HepG2 (cell line): ENCODE measurements around the gene CDK12. TPM values are rescaled to one million over a fixed set of nuclear protein-coding genes. Genes with fewer than 3 reads are reported as not detected.

Experiments
- CHD2 ChIP-seq: IDR thresholded peaks from 2 replicates; pipeline ENCODE4 v1.6.1; 2011; ENCODE audit warnings: low read depth, low read length, improper control_type of control experiment
- IKZF1 ChIP-seq: fragments of 450-650 bp; IDR thresholded peaks from 2 replicates; pipeline ENCODE4 v1.7.1; 2016
- MEIS1 ChIP-seq: sonication (generic); formaldehyde crosslinking; IDR thresholded peaks from 2 replicates; pipeline ENCODE4 v1.9.0; 2021; ENCODE audit warnings: mild to moderate bottlenecking, missing genetic modification reagents, moderate library complexity, borderline replicate concordance
- POLR2G ChIP-seq: fragments of 200-400 bp; formaldehyde crosslinking; IDR thresholded peaks from 2 replicates; pipeline ENCODE4 v1.6.1; 2018; ENCODE audit warnings: mild to moderate bottlenecking, low read depth, low read length, moderate library complexity
- RFXAP ChIP-seq: sonication (generic); formaldehyde crosslinking; IDR thresholded peaks from 2 replicates; pipeline ENCODE4 v1.4.0; 2020; ENCODE audit warnings: missing genetic modification reagents, borderline replicate concordance
- SUZ12 ChIP-seq: fragments of 150-350 bp; IDR thresholded peaks from 2 replicates; pipeline ENCODE4 v1.6.1; 2014; ENCODE audit warnings: low read depth, low read length
- TEAD2 ChIP-seq: sonication (generic); formaldehyde crosslinking; IDR thresholded peaks from 2 replicates; pipeline ENCODE4 v1.9.0; 2021; ENCODE audit warnings: missing genetic modification reagents
- ZC3H13 ChIP-seq: sonication (generic); formaldehyde crosslinking; IDR thresholded peaks from 2 replicates; pipeline ENCODE4 v1.8.1; 2023; ENCODE audit warnings: mild to moderate bottlenecking, missing genetic modification reagents, moderate library complexity
- ZKSCAN8 ChIP-seq: IDR thresholded peaks from 2 replicates; pipeline ENCODE4 v1.6.1; 2016; ENCODE audit warnings: borderline replicate concordance, missing genetic modification reagents, missing compliant biosample characterization
- ZNF260 ChIP-seq: sonication (generic); formaldehyde crosslinking; IDR thresholded peaks from 2 replicates; pipeline ENCODE4 v1.4.0; 2020; ENCODE audit warnings: missing genetic modification reagents, low read depth, mild to moderate bottlenecking, borderline replicate concordance
- ZNF569 ChIP-seq: sonication (generic); formaldehyde crosslinking; IDR thresholded peaks from 2 replicates; pipeline ENCODE4 v1.5.0; 2020; ENCODE audit warnings: mild to moderate bottlenecking, missing genetic modification reagents, moderate library complexity, borderline replicate concordance
- ZNF572 ChIP-seq: sonication (generic); formaldehyde crosslinking; IDR thresholded peaks from 2 replicates; pipeline ENCODE4 v1.5.1; 2020; ENCODE audit warnings: mild to moderate bottlenecking, missing genetic modification reagents
- ZNF615 ChIP-seq: sonication (generic); formaldehyde crosslinking; IDR thresholded peaks from 2 replicates; pipeline ENCODE4 v1.5.0; 2020; ENCODE audit warnings: mild to moderate bottlenecking, missing genetic modification reagents, borderline replicate concordance
- ZNF781 ChIP-seq: sonication (generic); formaldehyde crosslinking; IDR thresholded peaks from 2 replicates; pipeline ENCODE4 v1.5.1; 2020; ENCODE audit warnings: borderline replicate concordance, mild to moderate bottlenecking, missing genetic modification reagents; ENCODE audit errors: not compliant biosample characterization
- polyA plus RNA-seq, 8 experiments: library from polyadenylated mRNA; depleted of rRNA in 3 of 8; stranded (reverse) in 7 of 8; unstranded in 1 of 8; fragments of >200 nt; fragmentation: Illumina TruSeq in 4 of 8; extraction: Trizol in 4 of 8; gene quantifications; 2 replicates each; pipeline versions ENCODE4 v1.2.1 to v1.2.3, GENCODE V29; 2011 to 2016; ENCODE audit warnings: low read depth in 4 of 8, missing spikeins in 1 of 8, mixed read lengths in 1 of 8; ENCODE audit not compliant: insufficient read depth in 1 of 8
- total RNA-seq, 5 experiments: library from RNA; depleted of rRNA; stranded (reverse); fragments of >200 nt; fragmentation: Illumina TruSeq; extraction: Trizol; gene quantifications; 2 replicates each; pipeline ENCODE4 v1.2.3, GENCODE V29; 2016; ENCODE audit warnings: low read depth in 1 of 5
- TF ChIP-seq, protein P1 (sequence below): sonication (generic); formaldehyde crosslinking; IDR thresholded peaks from 2 replicates; pipeline ENCODE4 v1.4.0; 2020; ENCODE audit warnings: missing genetic modification reagents, borderline replicate concordance
- TF ChIP-seq, protein P2 (sequence below), 2 experiments: sonication (generic) in 1 of 2; formaldehyde crosslinking in 1 of 2; IDR thresholded peaks; 2 replicates each; pipeline versions ENCODE4 v1.4.0 to v1.6.1; 2016 to 2020; ENCODE audit warnings: borderline replicate concordance in 1 of 2, low read depth in 1 of 2, mild to moderate bottlenecking in 1 of 2, missing genetic modification reagents in 1 of 2
- TF ChIP-seq, protein P3 (sequence below): sonication (generic); formaldehyde crosslinking; IDR thresholded peaks from 2 replicates; pipeline ENCODE4 v1.8.0; 2022; ENCODE audit warnings: missing genetic modification reagents, mild to moderate bottlenecking, borderline replicate concordance

Gene CDK12
- total and polyA plus RNA-seq, 2 of the 13 experiments (the other 11 are each of a cell fraction or from before 2014, with no cell fraction given): 24.0 to 88.6 TPM

DNA sequence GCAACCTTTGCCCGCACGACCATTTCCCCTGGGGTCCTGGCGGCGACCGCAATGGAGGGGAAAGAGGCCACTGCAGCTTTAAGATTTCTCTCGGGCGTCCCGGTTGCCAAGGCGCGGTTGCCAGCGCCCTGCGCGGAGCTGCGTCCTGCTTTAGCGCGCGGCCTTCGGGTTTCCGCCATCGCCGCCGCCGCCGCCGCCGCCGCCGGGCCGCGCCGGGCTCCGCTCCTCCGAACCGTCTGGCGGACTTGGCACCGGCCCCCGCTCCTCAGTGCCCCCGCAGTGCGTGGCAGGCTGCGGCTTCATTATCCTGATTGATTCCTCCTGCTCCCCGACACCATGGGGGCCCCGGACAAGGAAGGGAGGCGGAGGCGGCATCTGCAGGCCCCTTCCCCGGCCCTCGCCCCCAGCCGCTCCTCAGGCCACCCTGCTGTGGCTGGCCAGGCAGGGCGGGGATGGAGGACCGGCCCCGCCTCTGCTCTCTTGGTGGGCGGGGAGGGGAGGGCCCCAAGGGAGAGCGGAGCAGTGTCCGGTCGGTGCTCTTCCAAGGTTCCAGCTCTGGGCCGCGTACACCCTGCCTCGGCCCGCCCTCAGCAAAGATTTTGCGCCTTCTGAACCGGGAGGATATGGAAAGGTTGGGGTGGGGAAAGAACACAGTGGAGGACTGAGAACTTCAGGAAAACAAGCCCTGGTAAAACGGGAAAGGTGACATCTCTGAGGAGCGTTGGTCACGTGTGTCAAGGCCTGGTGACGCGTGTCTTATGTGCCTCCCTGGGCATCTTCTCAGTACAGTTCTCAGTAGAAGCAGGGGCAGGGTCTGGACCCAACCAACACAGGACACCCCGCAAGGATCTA, 112.4 kb downstream of the CDK12 start (continued):
- TF ChIP-seq ZKSCAN8 (CRISPR knock-in tag) (no peak), ZNF569 (CRISPR knock-in tag) (no peak), ZNF260 (CRISPR knock-in tag) (no peak), ZC3H13 (CRISPR knock-in tag) (no peak), IKZF1 (no peak), TEAD2 (no peak), POLR2G (no peak), SUZ12 (no peak), ZNF615 (CRISPR knock-in tag) (no peak), ZNF781 (no peak), RFXAP (CRISPR knock-in tag) (no peak), ZNF572 (CRISPR knock-in tag) (peak; percentile 87; the same call in 1 of the 2 replicates), MEIS1 (no peak), CHD2 (no peak)
- TF ChIP-seq, protein P1, sequence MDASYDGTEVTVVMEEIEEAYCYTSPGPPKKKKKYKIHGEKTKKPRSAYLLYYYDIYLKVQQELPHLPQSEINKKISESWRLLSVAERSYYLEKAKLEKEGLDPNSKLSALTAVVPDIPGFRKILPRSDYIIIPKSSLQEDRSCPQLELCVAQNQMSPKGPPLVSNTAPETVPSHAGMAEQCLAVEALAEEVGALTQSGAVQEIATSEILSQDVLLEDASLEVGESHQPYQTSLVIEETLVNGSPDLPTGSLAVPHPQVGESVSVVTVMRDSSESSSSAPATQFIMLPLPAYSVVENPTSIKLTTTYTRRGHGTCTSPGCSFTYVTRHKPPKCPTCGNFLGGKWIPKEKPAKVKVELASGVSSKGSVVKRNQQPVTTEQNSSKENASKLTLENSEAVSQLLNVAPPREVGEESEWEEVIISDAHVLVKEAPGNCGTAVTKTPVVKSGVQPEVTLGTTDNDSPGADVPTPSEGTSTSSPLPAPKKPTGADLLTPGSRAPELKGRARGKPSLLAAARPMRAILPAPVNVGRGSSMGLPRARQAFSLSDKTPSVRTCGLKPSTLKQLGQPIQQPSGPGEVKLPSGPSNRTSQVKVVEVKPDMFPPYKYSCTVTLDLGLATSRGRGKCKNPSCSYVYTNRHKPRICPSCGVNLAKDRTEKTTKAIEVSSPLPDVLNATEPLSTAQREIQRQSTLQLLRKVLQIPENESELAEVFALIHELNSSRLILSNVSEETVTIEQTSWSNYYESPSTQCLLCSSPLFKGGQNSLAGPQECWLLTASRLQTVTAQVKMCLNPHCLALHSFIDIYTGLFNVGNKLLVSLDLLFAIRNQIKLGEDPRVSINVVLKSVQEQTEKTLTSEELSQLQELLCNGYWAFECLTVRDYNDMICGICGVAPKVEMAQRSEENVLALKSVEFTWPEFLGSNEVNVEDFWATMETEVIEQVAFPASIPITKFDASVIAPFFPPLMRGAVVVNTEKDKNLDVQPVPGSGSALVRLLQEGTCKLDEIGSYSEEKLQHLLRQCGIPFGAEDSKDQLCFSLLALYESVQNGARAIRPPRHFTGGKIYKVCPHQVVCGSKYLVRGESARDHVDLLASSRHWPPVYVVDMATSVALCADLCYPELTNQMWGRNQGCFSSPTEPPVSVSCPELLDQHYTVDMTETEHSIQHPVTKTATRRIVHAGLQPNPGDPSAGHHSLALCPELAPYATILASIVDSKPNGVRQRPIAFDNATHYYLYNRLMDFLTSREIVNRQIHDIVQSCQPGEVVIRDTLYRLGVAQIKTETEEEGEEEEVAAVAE (CRISPR knock-in tag): no peak
- TF ChIP-seq, protein P2, sequence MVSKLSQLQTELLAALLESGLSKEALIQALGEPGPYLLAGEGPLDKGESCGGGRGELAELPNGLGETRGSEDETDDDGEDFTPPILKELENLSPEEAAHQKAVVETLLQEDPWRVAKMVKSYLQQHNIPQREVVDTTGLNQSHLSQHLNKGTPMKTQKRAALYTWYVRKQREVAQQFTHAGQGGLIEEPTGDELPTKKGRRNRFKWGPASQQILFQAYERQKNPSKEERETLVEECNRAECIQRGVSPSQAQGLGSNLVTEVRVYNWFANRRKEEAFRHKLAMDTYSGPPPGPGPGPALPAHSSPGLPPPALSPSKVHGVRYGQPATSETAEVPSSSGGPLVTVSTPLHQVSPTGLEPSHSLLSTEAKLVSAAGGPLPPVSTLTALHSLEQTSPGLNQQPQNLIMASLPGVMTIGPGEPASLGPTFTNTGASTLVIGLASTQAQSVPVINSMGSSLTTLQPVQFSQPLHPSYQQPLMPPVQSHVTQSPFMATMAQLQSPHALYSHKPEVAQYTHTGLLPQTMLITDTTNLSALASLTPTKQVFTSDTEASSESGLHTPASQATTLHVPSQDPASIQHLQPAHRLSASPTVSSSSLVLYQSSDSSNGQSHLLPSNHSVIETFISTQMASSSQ (IDR thresholded peaks at IDR 0.05; ENCODE audit: low read depth): no peak
- TF ChIP-seq, protein P2 (CRISPR knock-in tag; IDR thresholded peaks at IDR 0.05; ENCODE audit: borderline replicate concordance): no peak
- TF ChIP-seq, protein P3, sequence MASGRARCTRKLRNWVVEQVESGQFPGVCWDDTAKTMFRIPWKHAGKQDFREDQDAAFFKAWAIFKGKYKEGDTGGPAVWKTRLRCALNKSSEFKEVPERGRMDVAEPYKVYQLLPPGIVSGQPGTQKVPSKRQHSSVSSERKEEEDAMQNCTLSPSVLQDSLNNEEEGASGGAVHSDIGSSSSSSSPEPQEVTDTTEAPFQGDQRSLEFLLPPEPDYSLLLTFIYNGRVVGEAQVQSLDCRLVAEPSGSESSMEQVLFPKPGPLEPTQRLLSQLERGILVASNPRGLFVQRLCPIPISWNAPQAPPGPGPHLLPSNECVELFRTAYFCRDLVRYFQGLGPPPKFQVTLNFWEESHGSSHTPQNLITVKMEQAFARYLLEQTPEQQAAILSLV: peak; percentile 46; the same call in 1 of the 2 replicates
